Naive thymus-derived CD4-positive, alpha-beta T cell (primary cell): ENCODE measurements around the gene ADH5. TPM values are rescaled to one million over a fixed set of nuclear protein-coding genes. Genes with fewer than 3 reads are reported as not detected.
"Not testable (repeated sequence)": the region's sequence is repeated elsewhere in the genome, so short reads cannot be mapped to it uniquely, and the experiment has no call there.

ENCODE experiments used
- ATAC-seq: fragments of 150-1000 bp; cut with Tn5 transposase; 2 replicates; pipeline ENCODE4 v1.10.0; 2021; ENCODE audit warnings: mild to moderate bottlenecking, moderate library complexity
- CTCF ChIA-PET: fragments of 350-600 bp; sonication (Branson Sonifier 250); formaldehyde crosslinking; loops from one replicate; lab custom pipeline; 2021; ENCODE audit warnings: antibody characterized with exemption; lab: Charles Lee
- POLR2A ChIA-PET: fragments of 350-600 bp; sonication (Branson Sonifier 250); formaldehyde crosslinking; loops from one replicate; lab custom pipeline; 2021; ENCODE audit warnings: antibody characterized with exemption, inconsistent platforms; lab: Charles Lee
- DNase-seq, 9 donors: peaks; one replicate each; pipeline versions ENCODE4 v3.0.0 to v3.0.0-alpha.2; 2020 to 2022; ENCODE audit warnings: mixed read lengths in 1 of 9
- H3K27ac ChIP-seq: one replicate; pipeline ENCODE4 v1.7.0; 2013; ENCODE audit warnings: mild to moderate bottlenecking, low read depth, low read length, moderate library complexity
- H3K27me3 ChIP-seq, 2 donors: one replicate each; pipeline ENCODE4 v1.7.0; 2013; ENCODE audit warnings: low read length in 2 of 2, mild to moderate bottlenecking in 2 of 2, moderate library complexity in 2 of 2; ENCODE audit not compliant: control insufficient read depth in 2 of 2, insufficient read depth in 2 of 2
- H3K36me3 ChIP-seq, 3 experiments: 1 replicate in 2 of 3; 2 replicates in 1 of 3; pipeline ENCODE4 v1.7.0; 2013; ENCODE audit warnings: low read length in 3 of 3, mild to moderate bottlenecking in 3 of 3, moderate library complexity in 1 of 3; ENCODE audit not compliant: insufficient read depth in 3 of 3, control insufficient read depth in 2 of 3
- H3K4me1 ChIP-seq, 2 donors: one replicate each; pipeline ENCODE4 v1.7.0; 2013; ENCODE audit warnings: low read length in 2 of 2, mild to moderate bottlenecking in 2 of 2, moderate library complexity in 1 of 2; ENCODE audit not compliant: control insufficient read depth in 2 of 2, insufficient read depth in 2 of 2
- H3K4me3 ChIP-seq: 2 replicates; pipeline ENCODE4 v1.7.0; 2013; ENCODE audit warnings: mild to moderate bottlenecking, low read length
- H3K9me3 ChIP-seq, 3 experiments: 1 replicate in 2 of 3; 2 replicates in 1 of 3; pipeline ENCODE4 v1.7.0; 2013; ENCODE audit warnings: low read length in 3 of 3; ENCODE audit not compliant: control insufficient read depth in 2 of 3
- H3K27ac Mint-ChIP-seq, 9 donors: one replicate each; pipeline ENCODE4 v1.8.0; 2020 to 2022; ENCODE audit warnings: mixed read lengths in 9 of 9, mild to moderate bottlenecking in 8 of 9, moderate library complexity in 5 of 9, inconsistent platforms in 2 of 9
- H3K27me3 Mint-ChIP-seq, 5 donors: one replicate each; pipeline ENCODE4 v1.8.0; 2021 to 2022; ENCODE audit warnings: mixed read lengths in 5 of 5, mild to moderate bottlenecking in 1 of 5
- H3K36me3 Mint-ChIP-seq, 5 donors: one replicate each; pipeline ENCODE4 v1.8.0; 2020 to 2022; ENCODE audit warnings: mixed read lengths in 5 of 5, mild to moderate bottlenecking in 3 of 5, inconsistent platforms in 1 of 5
- H3K4me1 Mint-ChIP-seq, 7 donors: one replicate each; pipeline ENCODE4 v1.8.0; 2020 to 2022; ENCODE audit warnings: mixed read lengths in 7 of 7, mild to moderate bottlenecking in 3 of 7, inconsistent platforms in 1 of 7
- H3K4me3 Mint-ChIP-seq, 10 donors: one replicate each; pipeline ENCODE4 v1.8.0; 2020 to 2022; ENCODE audit warnings: mild to moderate bottlenecking in 10 of 10, mixed read lengths in 10 of 10, moderate library complexity in 6 of 10, inconsistent platforms in 2 of 10
- H3K9me3 Mint-ChIP-seq, 11 donors: one replicate each; pipeline ENCODE4 v1.8.0; 2020 to 2022; ENCODE audit warnings: mixed read lengths in 11 of 11, mild to moderate bottlenecking in 4 of 11, inconsistent platforms in 1 of 11, moderate library complexity in 1 of 11
- intact Hi-C, 2 donors: fragments of 100-400 bp; cut with micrococcal nuclease; formaldehyde crosslinking; loops; one replicate each; pipeline ENCODE4 v1.15.1; 2023
- polyA plus RNA-seq, 2 donors: library from polyadenylated mRNA; unstranded; fragments of 300-500 nt; fragmentation: Illumina TruSeq; gene quantifications; one replicate each; pipeline ENCODE4 v1.2.3, GENCODE V29; 2021
- total RNA-seq, 6 experiments: library from RNA in 5 of 6; stranded (reverse) in 5 of 6; gene quantifications; 1 replicate in 5 of 6; 2 replicates in 1 of 6; pipeline ENCODE4 v1.2.3 and lab custom pipeline; 2021 to 2026

ADH5 gene
- total and polyA plus RNA-seq, 7 experiments from 2014 or later = 42.7 to 174 (median 78.7) TPM

DNA sequence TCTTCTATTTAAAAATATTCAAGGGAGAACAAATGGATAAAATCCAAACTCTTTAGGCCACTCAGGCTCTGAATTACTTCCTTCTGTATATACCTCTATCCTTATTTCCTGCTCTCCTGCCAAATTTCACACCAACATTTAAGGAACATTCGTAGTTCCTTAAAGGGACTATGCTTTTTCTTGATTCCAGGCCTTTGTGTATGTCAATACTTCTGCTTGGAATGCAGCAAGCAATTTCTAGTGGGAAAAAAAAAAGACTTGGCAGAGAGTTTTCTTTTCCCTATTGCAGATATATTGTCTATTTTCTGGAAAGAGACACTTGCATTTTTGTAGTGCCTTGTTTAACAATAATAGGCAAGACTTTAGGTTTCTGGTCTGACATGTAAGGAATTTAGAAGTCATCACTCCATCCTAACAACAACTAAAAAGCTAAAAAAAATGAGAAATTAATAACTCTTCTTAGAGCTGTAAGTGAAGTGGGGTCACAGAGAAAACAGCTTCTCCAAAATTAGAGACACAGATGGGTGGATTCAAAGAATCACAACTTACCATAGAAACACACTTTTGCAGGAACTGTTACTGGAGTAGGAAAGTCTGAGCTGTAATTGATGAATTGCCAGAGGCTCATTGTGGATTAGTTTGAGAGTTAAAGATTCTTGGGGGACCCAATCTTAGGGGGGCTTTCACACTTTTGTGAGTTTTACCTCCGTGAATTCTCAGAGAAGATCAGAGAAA is 2.1 kb upstream of the ADH5 start:
- Mint-ChIP-seq H3K4me1 (peaks cover 27 to 56% (median 44%) of the 10 kb centered on the region in 7 donors), H3K27me3 (peaks cover 0 to 11% (median 0%) of the 10 kb centered on the region in 5 donors), H3K9me3 (peaks cover 0 to 27% (median 0%) of the 10 kb centered on the region in 11 donors), H3K4me3 (peak overlapping the region in 9 of 10 donors; percentile 45 to 97 (median 61)), H3K27ac (peak overlapping the region in 7 of 9 donors; percentile 46 to 98 (median 94)), H3K36me3 (peaks cover 0 to 22% (median 15%) of the 10 kb centered on the region in 5 donors)
- H3K4me1 ChIP-seq = peaks cover 8 to 9% of the 10 kb centered on the region in 2 donors
- no peaks in the 10 kb centered on the region for H3K9me3 ChIP-seq
- peaks cover 0 to 2% (median 0%) of the 10 kb centered on the region in 3 experiments for H3K36me3 ChIP-seq
- no peaks in the 10 kb centered on the region for H3K27me3 ChIP-seq
- ATAC-seq (no peak), DNase-seq (no peak)
- ChIA-PET CTCF (no interaction called here), POLR2A (interaction anchor here (0.7 to 0.8 kb wide), 2 partner anchors 33 to 69 kb away, joined by 3 read pairs; no protein-coding TSS in a partner anchor)
- intact Hi-C loops = no loop called here
- H3K27ac ChIP-seq = no peak overlapping the region
- H3K4me3 ChIP-seq = no peak overlapping the region

DNA sequence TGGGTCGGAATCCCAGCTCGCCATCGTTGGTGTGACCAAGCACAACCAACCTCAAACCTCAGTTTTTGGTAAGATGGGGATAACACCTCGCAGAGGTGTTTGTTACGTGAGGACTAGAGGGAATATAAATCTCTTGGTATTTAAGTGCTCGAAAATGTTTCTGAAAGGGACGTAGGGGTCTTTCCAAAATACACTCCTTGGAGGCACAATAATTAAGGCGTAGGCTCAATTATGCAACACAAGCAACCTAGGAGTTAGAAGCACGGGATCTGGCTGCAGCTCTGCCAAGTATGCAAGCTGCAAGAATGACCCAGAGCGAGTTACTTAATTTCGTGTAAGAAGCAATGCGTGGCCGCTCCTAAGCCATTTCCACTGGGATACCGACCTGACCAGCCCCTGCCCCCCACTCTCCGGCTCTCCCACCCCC is 552 bp downstream of the ADH5 start:
- DNase-seq (peak in 2 of 9 donors; percentile 12 to 20), ATAC-seq (peak; percentile 24)
- Mint-ChIP-seq H3K36me3 (peaks cover 7 to 28% (median 18%) of the 10 kb centered on the region in 5 donors), H3K4me3 (peak overlapping the region; percentile 93 to 99 (median 98)), H3K27ac (peak overlapping the region; percentile 94 to 99 (median 98)), H3K4me1 (peaks cover 28 to 68% (median 64%) of the 10 kb centered on the region in 7 donors), H3K27me3 (peaks cover 0 to 11% (median 0%) of the 10 kb centered on the region in 5 donors), H3K9me3 (peaks cover 0 to 23% (median 0%) of the 10 kb centered on the region in 11 donors)
- peak overlapping the region; percentile 85 for H3K27ac ChIP-seq
- ChIA-PET POLR2A (interaction anchor here (0.7 to 3.1 kb wide), 17 partner anchors 8 to 945 kb away, joined by 3 to 46 read pairs (median 6); partner anchors contain the start of genes DNAJB14, EIF4E, METAP1 and RAP1GDS1), CTCF (interaction anchor here (0.8 kb wide), 1 partner anchor 30 kb away, joined by 3 read pairs; no protein-coding TSS in a partner anchor)
- no peaks in the 10 kb centered on the region for H3K27me3 ChIP-seq
- no peaks in the 10 kb centered on the region for H3K9me3 ChIP-seq
- H3K4me3 ChIP-seq = peak overlapping the region; percentile 98
- intact Hi-C loops = loop anchor here (1.0 to 5.0 kb wide), 17 partner anchors 31 to 945 kb away; partner anchors contain the start of genes EIF4E (in 2 of the 2), METAP1 (in 2 of the 2), STPG2 (in 2 of the 2) and DNAJB14 (in 1 of the 2)
- H3K36me3 ChIP-seq = peaks cover 0 to 28% (median 10%) of the 10 kb centered on the region in 3 experiments
- peaks cover 8 to 9% of the 10 kb centered on the region in 2 donors for H3K4me1 ChIP-seq

GRCh38 chr4:99084595-99084994 is 4.0 kb downstream of the ADH5 start:
- peaks cover 13 to 57% (median 48%) of the 10 kb centered on the region in 7 donors for H3K4me1 Mint-ChIP-seq
- peaks cover 7 to 33% (median 17%) of the 10 kb centered on the region in 5 donors for H3K36me3 Mint-ChIP-seq
- ChIA-PET POLR2A (interaction anchor here (0.7 kb wide), 1 partner anchor 952 kb away, joined by 3 read pairs; no protein-coding TSS in a partner anchor), CTCF (no interaction called here)
- peak overlapping the region in 2 of 9 donors; percentile 24 to 43 for H3K27ac Mint-ChIP-seq
- ATAC-seq (no peak), DNase-seq (no peak)
- H3K27ac ChIP-seq = no peak overlapping the region
- H3K4me1 ChIP-seq = peaks cover 2 to 9% of the 10 kb centered on the region in 2 donors
- no peak overlapping the region for H3K4me3 ChIP-seq
- intact Hi-C loops = no loop called here
- H3K36me3 ChIP-seq = peaks cover 10 to 61% (median 17%) of the 10 kb centered on the region in 3 experiments
- H3K27me3 ChIP-seq = no peaks in the 10 kb centered on the region
- no peak overlapping the region for H3K4me3 Mint-ChIP-seq
- no peaks in the 10 kb centered on the region for H3K27me3 Mint-ChIP-seq
- H3K9me3 ChIP-seq = no peaks in the 10 kb centered on the region
- no peaks in the 10 kb centered on the region for H3K9me3 Mint-ChIP-seq

- intact Hi-C loops = no loop called here
Measured at GRCh38 chr4:99082192-99082591, 6.4 kb downstream of the ADH5 start.

GRCh38 chr4:99080869-99081268 is 7.7 kb downstream of the ADH5 start:
- POLR2A ChIA-PET, H3K27ac ChIP-seq, H3K4me3 ChIP-seq, H3K4me3 Mint-ChIP-seq, H3K9me3 ChIP-seq, ATAC-seq, DNase-seq, H3K27me3 Mint-ChIP-seq, H3K27me3 ChIP-seq, H3K9me3 Mint-ChIP-seq, intact Hi-C loops, CTCF ChIA-PET, H3K4me1 ChIP-seq: not testable (repeated sequence)
- Mint-ChIP-seq H3K4me1 (peaks cover 3 to 32% (median 23%) of the 10 kb centered on the region in 7 donors), H3K36me3 (peaks cover 12 to 44% (median 24%) of the 10 kb centered on the region in 5 donors), H3K27ac (peak overlapping the region in 2 of 9 donors; percentile 9 to 18)
- H3K36me3 ChIP-seq = peaks cover 10 to 85% (median 25%) of the 10 kb centered on the region in 3 experiments

More at GRCh38 chr4:99082192-99082591, 6.4 kb downstream of the ADH5 start:
- no peaks in the 10 kb centered on the region for H3K27me3 Mint-ChIP-seq
- H3K9me3 Mint-ChIP-seq = no peaks in the 10 kb centered on the region
- no peak overlapping the region for H3K4me3 ChIP-seq
- H3K4me3 Mint-ChIP-seq = no peak overlapping the region
- H3K9me3 ChIP-seq = no peaks in the 10 kb centered on the region
- peak overlapping the region in 1 of 9 donors; percentile 77 for H3K27ac Mint-ChIP-seq
- no peak for DNase-seq
- H3K4me1 Mint-ChIP-seq = peaks cover 10 to 39% (median 33%) of the 10 kb centered on the region in 7 donors
- CTCF ChIA-PET = no interaction called here
- no peaks in the 10 kb centered on the region for H3K4me1 ChIP-seq
- no peak for ATAC-seq
- peaks cover 10 to 77% (median 18%) of the 10 kb centered on the region in 3 experiments for H3K36me3 ChIP-seq
- H3K27ac ChIP-seq = no peak overlapping the region
- peaks cover 12 to 41% (median 24%) of the 10 kb centered on the region in 5 donors for H3K36me3 Mint-ChIP-seq
- no peaks in the 10 kb centered on the region for H3K27me3 ChIP-seq
- POLR2A ChIA-PET = no interaction called here

GRCh38 chr4:99079625-99080295 is 8.8 kb downstream of the ADH5 start:
- Mint-ChIP-seq H3K27me3 (no peaks in the 10 kb centered on the region), H3K27ac (peak overlapping the region in 4 of 9 donors; percentile 25 to 52 (median 30)), H3K4me3 (no peak overlapping the region), H3K9me3 (no peaks in the 10 kb centered on the region), H3K4me1 (peaks cover 1 to 23% (median 14%) of the 10 kb centered on the region in 7 donors), H3K36me3 (peaks cover 8 to 41% (median 24%) of the 10 kb centered on the region in 5 donors)
- peaks cover 8 to 86% (median 29%) of the 10 kb centered on the region in 3 experiments for H3K36me3 ChIP-seq
- no peaks in the 10 kb centered on the region for H3K9me3 ChIP-seq
- ATAC-seq (no peak), DNase-seq (no peak)
- no peaks in the 10 kb centered on the region for H3K4me1 ChIP-seq
- POLR2A ChIA-PET = interaction anchor here (1.9 kb wide), 1 partner anchor 9 kb away, joined by 5 read pairs; the partner anchor contains the start of gene ADH5
- CTCF ChIA-PET = no interaction called here
- no peak overlapping the region for H3K27ac ChIP-seq
- intact Hi-C loops = no loop called here
- no peak overlapping the region for H3K4me3 ChIP-seq
- H3K27me3 ChIP-seq = no peaks in the 10 kb centered on the region
